GM21528 (cell line): ENCODE results near the gene CCL23.
"Not testable (repeated sequence)": the region's sequence is repeated elsewhere in the genome, so short reads cannot be mapped to it uniquely, and the experiment has no call there.

ENCODE experiments used
- ATAC-seq: cut with Tn5 transposase; IDR thresholded peaks from one replicate; pipeline ENCODE4 v1.9.1; 2021; ENCODE audit warnings: mild to moderate bottlenecking, moderate library complexity; ENCODE audit not compliant: unreplicated experiment, low FRiP score

The CCL23 gene

GRCh38 chr17:36008998-36009665 is 8.6 kb downstream of the CCL23 start:
- ATAC-seq = no peak

GRCh38 chr17:36004594-36005108 is 13.1 kb downstream of the CCL23 start:
- ATAC-seq = no peak

GRCh38 chr17:36002631-36003030 is 15.1 kb downstream of the CCL23 start:
- no peak for ATAC-seq

DNA sequence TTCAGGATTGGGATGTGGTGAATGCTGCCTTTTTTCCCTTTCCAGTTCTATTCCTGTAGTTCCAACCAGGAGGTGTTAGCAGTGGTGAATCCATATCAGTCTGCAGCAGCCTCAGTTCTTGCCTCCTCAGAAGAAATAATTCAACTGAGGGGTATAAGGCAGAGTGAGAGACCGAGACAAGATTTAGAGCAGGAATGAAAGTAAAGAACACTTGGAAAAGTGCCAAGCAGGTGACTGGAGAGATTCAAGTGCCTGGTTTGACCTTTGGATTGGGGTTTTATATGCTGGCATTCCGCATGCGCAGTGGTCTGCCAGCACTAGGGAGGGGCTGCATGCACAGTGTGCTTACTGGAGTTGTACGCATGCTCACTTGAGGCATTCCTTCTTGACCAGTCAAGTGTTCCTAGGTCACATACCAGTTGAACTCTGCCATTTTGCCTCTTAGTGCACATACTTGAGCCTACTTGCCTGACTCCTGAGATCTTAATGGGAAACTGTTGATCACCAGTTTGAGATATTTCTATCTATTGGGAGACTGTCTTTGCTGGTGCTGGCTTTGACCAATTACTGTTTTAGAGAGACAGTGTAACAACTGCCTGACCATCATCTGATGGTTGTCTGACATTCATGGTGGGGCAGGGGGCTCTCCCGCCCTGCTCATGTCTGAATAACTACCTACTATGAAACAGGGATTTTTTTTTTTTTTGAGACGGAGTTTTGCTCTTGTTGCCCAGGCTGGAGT is 15.7 kb downstream of the CCL23 start:
- ATAC-seq = no peak

DNA sequence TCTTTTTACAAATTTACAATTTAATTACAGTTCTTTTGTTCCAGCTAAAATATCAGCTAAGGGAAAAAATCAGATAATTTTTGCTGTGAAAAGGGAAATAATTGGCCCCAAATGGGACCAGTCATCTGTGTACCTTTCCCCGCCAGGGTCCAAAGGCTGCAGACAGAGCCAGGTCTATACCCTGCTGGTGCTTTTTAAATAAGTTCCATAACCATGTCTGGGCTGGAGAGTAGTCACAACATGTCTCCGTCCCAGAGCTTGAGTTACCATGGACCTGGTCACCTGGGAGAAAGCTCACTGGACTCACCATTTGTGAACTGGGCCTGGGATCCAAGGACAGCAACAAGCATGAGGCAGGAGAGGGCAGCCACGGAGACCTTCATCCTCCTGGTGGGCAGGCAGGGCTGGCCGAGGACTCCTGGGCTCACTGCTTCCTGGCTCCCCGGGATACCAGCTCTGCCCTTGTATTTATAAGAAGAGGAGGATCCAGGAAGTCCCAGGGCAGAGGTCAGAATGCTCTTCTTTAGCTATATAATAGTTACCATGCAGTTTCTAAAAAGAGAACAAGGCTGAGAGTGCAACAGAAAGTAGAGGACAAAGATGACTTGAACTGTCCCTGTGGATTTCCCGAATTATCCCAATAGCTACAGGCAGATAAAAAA is 16.5 kb downstream of the CCL23 start, which contains the start of gene CCL15:
TSS of gene CCL15 (minus strand) at position 444 of the 662 bp plus-strand sequence. CDS start at position 383, 61 bp downstream.
- ATAC-seq = no peak

DNA sequence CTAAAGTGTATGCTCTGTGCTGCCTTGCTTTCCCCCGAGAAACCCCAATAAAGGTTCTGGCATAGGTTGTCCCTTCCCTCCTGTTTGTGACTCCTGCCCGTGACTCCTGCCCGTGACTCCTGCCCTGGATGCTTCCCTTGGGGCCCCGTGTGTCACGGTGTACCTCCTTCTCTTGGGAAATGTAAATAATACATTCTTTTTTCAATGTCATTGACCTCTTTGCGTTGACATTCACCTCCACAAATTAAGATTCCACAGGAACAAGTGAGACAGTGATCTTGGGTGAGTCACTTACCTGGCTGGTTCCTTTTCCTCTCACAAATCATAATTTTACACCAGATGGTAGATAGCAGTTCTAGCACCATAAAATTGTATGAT is 17.1 kb downstream of the CCL23 start:
- ATAC-seq = no peak

DNA sequence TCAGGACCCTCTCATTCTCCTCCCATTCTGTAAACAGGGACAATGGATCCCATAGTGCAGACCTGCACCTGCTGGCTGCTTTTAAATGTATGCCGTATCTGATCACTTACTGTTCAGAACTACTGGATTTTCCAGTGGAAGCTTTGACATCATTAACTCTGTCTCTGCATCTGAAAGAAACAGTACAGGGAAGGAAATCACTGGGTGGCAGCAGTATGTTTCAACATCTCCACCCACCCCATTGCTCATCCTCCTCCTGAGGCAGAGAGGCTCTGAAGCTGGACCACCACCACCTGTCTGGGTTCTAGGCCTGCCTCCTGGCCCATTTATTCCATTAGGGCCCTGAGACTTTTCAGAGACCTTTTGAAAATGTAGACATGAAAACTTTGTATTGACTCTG is 19.0 kb downstream of the CCL23 start:
- ATAC-seq = no peak

GRCh38 chr17:35998018-35998545 is 19.7 kb downstream of the CCL23 start:
- no peak for ATAC-seq

GRCh38 chr17:35995346-35995745 is 22.4 kb downstream of the CCL23 start:
- ATAC-seq = not testable (repeated sequence)

GRCh38 chr17:35991075-35991474 is 26.7 kb downstream of the CCL23 start:
- no peak for ATAC-seq

GRCh38 chr17:35988164-35988563 is 29.6 kb downstream of the CCL23 start:
- ATAC-seq = no peak

DNA sequence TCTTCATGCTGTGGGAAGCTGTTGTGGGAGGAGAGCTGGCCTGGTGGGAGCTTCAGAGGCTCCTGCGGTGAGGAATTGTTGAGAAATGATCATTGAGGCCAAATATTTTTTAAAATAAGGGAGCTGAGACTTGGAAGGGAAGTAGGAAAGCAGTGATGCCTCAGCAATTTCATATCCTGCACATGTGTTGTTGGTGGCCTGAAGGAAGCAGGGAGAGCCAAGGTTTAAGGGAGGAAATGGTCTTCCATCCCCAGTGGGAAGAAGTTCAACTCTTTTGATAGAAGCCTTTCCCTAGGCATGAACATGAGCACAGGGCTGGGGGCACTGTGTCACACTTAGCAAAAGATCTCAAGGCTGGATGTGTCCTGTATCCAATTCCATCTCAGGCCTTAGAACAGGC is 31.1 kb downstream of the CCL23 start, which contains the start of gene CCL14:
TSS of gene CCL14 (minus strand) at position 87 of the 400 bp plus-strand sequence. CDS start at position 7, 80 bp downstream.
- ATAC-seq = no peak

- no peak for ATAC-seq
Measured at GRCh38 chr17:35984140-35984539, 33.6 kb downstream of the CCL23 start.

- no peak for ATAC-seq
Measured at GRCh38 chr17:35982409-35983191, 35.2 kb downstream of the CCL23 start.

DNA sequence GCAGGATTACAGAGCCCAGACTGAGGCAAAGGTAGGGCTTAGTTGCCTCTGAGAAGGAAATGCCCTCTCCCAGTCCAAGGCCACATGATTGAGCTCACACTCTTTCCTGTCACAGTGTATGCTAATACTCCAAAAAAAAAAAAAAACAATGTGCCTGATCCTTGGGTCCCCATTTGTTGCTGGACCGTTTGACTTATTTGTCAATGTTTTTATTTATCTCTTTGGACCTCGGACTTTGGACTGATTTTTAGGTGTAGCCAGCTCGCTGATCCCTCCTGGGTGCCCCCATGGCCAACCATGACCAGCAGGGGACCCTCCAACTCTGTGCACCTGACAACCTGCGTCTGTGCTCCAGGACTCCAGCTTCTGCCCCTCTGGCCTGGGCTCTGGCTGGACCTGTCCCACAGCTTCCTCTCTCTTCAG is 35.9 kb downstream of the CCL23 start:
- ATAC-seq = no peak

DNA sequence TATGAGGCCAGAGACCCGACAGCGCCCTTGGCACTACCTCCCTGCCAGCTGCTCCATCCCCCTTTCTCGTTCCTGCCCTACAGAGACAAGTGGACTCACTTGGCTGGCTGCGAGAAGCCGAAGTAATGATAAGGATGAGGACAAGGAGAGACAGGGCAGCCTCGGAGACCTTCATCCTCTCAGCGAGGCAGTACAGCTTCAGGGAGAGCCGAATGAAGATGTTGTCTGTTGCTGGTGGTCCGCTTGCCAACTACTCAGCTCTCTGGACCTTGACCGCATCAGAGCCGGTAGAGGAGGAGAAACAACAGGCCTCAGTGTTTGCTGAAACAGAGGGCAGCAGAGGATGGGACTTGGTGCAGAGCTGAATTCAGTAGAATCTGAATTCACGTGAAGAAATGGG is 36.5 kb downstream of the CCL23 start, which contains the start of gene CCL16:
TSS of gene CCL16 (minus strand) at position 252 of the 400 bp plus-strand sequence. CDS start at position 175, 77 bp downstream.
- ATAC-seq = no peak

GRCh38 chr17:35978346-35978745 is 39.4 kb downstream of the CCL23 start:
- ATAC-seq = no peak

GRCh38 chr17:35977509-35977908 is 40.3 kb downstream of the CCL23 start:
- ATAC-seq = no peak

GRCh38 chr17:35973333-35974260 is 44.2 kb downstream of the CCL23 start:
- ATAC-seq = no peak
